H9 (cell line): ENCODE results near the gene SEMA3C. TPM values are rescaled to one million over a fixed set of nuclear protein-coding genes. Genes with fewer than 3 reads are reported as not detected.

ENCODE experiments used
- DNase-seq: peaks from one replicate; pipeline ENCODE4 v3.0.0-alpha.2; 2017
- H2AFZ ChIP-seq: one replicate; pipeline ENCODE4 v1.6.1; 2013; ENCODE audit warnings: mild to moderate bottlenecking, low read length, control low read depth, moderate library complexity
- H2AK5ac ChIP-seq: 2 replicates; pipeline ENCODE4 v1.6.1; 2013; ENCODE audit warnings: low read length, control low read depth, mixed read lengths; ENCODE audit not compliant: insufficient read length
- H2BK120ac ChIP-seq: one replicate; pipeline ENCODE4 v1.6.1; 2013; ENCODE audit warnings: low read depth, mild to moderate bottlenecking, low read length, control low read depth, inconsistent platforms; ENCODE audit not compliant: poor library complexity, severe bottlenecking
- H2BK12ac ChIP-seq: 2 replicates; pipeline ENCODE4 v1.6.1; 2013; ENCODE audit warnings: low read length, control low read depth, mixed read lengths, low read depth; ENCODE audit not compliant: insufficient read length
- H2BK15ac ChIP-seq: 2 replicates; pipeline ENCODE4 v1.6.1; 2013; ENCODE audit warnings: low read depth, low read length, control low read depth
- H2BK20ac ChIP-seq: one replicate; pipeline ENCODE4 v1.6.1; 2013; ENCODE audit warnings: low read depth, mild to moderate bottlenecking, low read length, control low read depth, inconsistent platforms; ENCODE audit not compliant: poor library complexity, severe bottlenecking
- H2BK5ac ChIP-seq: 2 replicates; pipeline ENCODE4 v1.6.1; 2013; ENCODE audit warnings: low read length, control low read depth, mixed read lengths; ENCODE audit not compliant: insufficient read length
- H3K14ac ChIP-seq: 2 replicates; pipeline ENCODE4 v1.6.1; 2013; ENCODE audit warnings: low read length, control low read depth; ENCODE audit not compliant: insufficient read depth
- H3K18ac ChIP-seq: 2 replicates; pipeline ENCODE4 v1.6.1; 2013; ENCODE audit warnings: low read depth, mild to moderate bottlenecking, mixed read lengths, low read length, control low read depth; ENCODE audit not compliant: insufficient read length
- H3K23ac ChIP-seq: 2 replicates; pipeline ENCODE4 v1.6.1; 2013; ENCODE audit warnings: low read length, control low read depth, mixed read lengths, low read depth; ENCODE audit not compliant: insufficient read length
- H3K23me2 ChIP-seq: 2 replicates; pipeline ENCODE4 v1.6.1; 2013; ENCODE audit warnings: low read depth, mild to moderate bottlenecking, mixed read lengths, low read length, control low read depth; ENCODE audit not compliant: insufficient read length, poor library complexity, severe bottlenecking
- H3K27ac ChIP-seq: 2 replicates; pipeline ENCODE4 v1.5.1; 2013; ENCODE audit warnings: low read length, control low read depth, mixed read lengths, low read depth; ENCODE audit not compliant: insufficient read length
- H3K27me3 ChIP-seq: 2 replicates; pipeline ENCODE4 v1.6.1; 2013; ENCODE audit warnings: low read length, control low read depth, inconsistent platforms; ENCODE audit not compliant: insufficient read depth
- H3K4ac ChIP-seq: 2 replicates; pipeline ENCODE4 v1.6.1; 2013; ENCODE audit warnings: low read depth, mild to moderate bottlenecking, control low read depth, inconsistent platforms, low read length, moderate library complexity
- H3K4me1 ChIP-seq: 2 replicates; pipeline ENCODE4 v1.6.1; 2013; ENCODE audit warnings: low read length, control low read depth, inconsistent platforms; ENCODE audit not compliant: insufficient read depth
- H3K4me2 ChIP-seq: 2 replicates; pipeline ENCODE4 v1.6.1; 2013; ENCODE audit warnings: low read length, control low read depth, mixed read lengths; ENCODE audit not compliant: insufficient read length, insufficient read depth
- H3K56ac ChIP-seq: 2 replicates; pipeline ENCODE4 v1.6.1; 2013; ENCODE audit warnings: low read depth, mild to moderate bottlenecking, mixed read lengths, low read length, control low read depth; ENCODE audit not compliant: insufficient read length
- H3K79me1 ChIP-seq: 2 replicates; pipeline ENCODE4 v1.6.1; 2013; ENCODE audit warnings: low read depth, mild to moderate bottlenecking, moderate library complexity, low read length, control low read depth, inconsistent platforms; ENCODE audit not compliant: insufficient read depth, poor library complexity, severe bottlenecking
- H3K79me2 ChIP-seq: 2 replicates; pipeline ENCODE4 v1.6.1; 2013; ENCODE audit warnings: low read length, control low read depth, inconsistent platforms; ENCODE audit not compliant: insufficient read depth
- H3K9ac ChIP-seq: 2 replicates; pipeline ENCODE4 v1.6.1; 2013; ENCODE audit warnings: low read length, control low read depth, mixed read lengths; ENCODE audit not compliant: insufficient read length; ENCODE audit errors: extremely low read depth
- H3K9me3 ChIP-seq: one replicate; pipeline ENCODE4 v1.6.1; 2013; ENCODE audit warnings: low read depth, low read length, inconsistent platforms; ENCODE audit not compliant: control insufficient read depth
- H3T11ph ChIP-seq: one replicate; pipeline ENCODE4 v1.6.1; 2013; ENCODE audit warnings: mild to moderate bottlenecking, low read length, control low read depth, inconsistent platforms
- H4K20me1 ChIP-seq: one replicate; pipeline ENCODE4 v1.6.1; 2013; ENCODE audit not compliant: control insufficient read depth, insufficient read length, insufficient read depth
- H4K5ac ChIP-seq: 2 replicates; pipeline ENCODE4 v1.6.1; 2013; ENCODE audit warnings: low read depth, mild to moderate bottlenecking, mixed read lengths, low read length, control low read depth; ENCODE audit not compliant: insufficient read length
- H4K8ac ChIP-seq: replicated peaks from 2 replicates; pipeline ENCODE4 v1.6.1; 2013; ENCODE audit warnings: low read length, control low read depth, mixed read lengths, low read depth; ENCODE audit not compliant: insufficient read length
- H4K91ac ChIP-seq: 2 replicates; pipeline ENCODE4 v1.6.1; 2013; ENCODE audit warnings: low read depth, mild to moderate bottlenecking, moderate library complexity, mixed read lengths, low read length, control low read depth; ENCODE audit not compliant: insufficient read length
- H3K27ac Mint-ChIP-seq, 3 experiments: 2 replicates in 2 of 3; 3 replicates in 1 of 3; pipeline ENCODE4 v1.8.0; 2020 to 2021; ENCODE audit warnings: mixed read lengths in 3 of 3, mild to moderate bottlenecking in 1 of 3, moderate library complexity in 1 of 3
- H3K27me3 Mint-ChIP-seq: 2 replicates; pipeline ENCODE4 v1.8.0; 2021; ENCODE audit warnings: low read depth, mild to moderate bottlenecking, moderate library complexity, mixed read lengths
- H3K36me3 Mint-ChIP-seq, 3 experiments: 2 replicates in 2 of 3; 3 replicates in 1 of 3; pipeline ENCODE4 v1.8.0; 2020 to 2021; ENCODE audit warnings: low read depth in 3 of 3, mixed read lengths in 3 of 3; ENCODE audit not compliant: insufficient read depth in 1 of 3
- H3K4me1 Mint-ChIP-seq, 2 experiments: 2 replicates each; pipeline ENCODE4 v1.8.0; 2020; ENCODE audit warnings: mixed read lengths in 2 of 2
- H3K4me3 Mint-ChIP-seq, 2 experiments: 2 replicates in 1 of 2; 3 replicates in 1 of 2; pipeline ENCODE4 v1.8.0; 2020 to 2021; ENCODE audit warnings: mild to moderate bottlenecking in 2 of 2, mixed read lengths in 2 of 2, moderate library complexity in 1 of 2
- H3K9me3 Mint-ChIP-seq, 2 experiments: 2 replicates in 1 of 2; 3 replicates in 1 of 2; pipeline ENCODE4 v1.8.0; 2020; ENCODE audit warnings: mild to moderate bottlenecking in 2 of 2, mixed read lengths in 2 of 2, moderate library complexity in 1 of 2
- CTCF ChIP-seq: fragments of 200-600 bp; sonication (generic); conservative IDR thresholded peaks from 3 replicates; pipeline ENCODE4 v1.8.0; 2021; ENCODE audit warnings: antibody characterized with exemption, mild to moderate bottlenecking
- WGBS: extraction: QIAGEN DNeasy Blood & Tissue Kit; methylation state at CpG from one replicate; pipeline ENCODE4 v1.1.7; 2013; ENCODE audit warnings: missing lambda C conversion rate, low lambda C conversion rate, mixed read lengths; ENCODE audit not compliant: insufficient read length; ENCODE audit errors: extremely low coverage; 5-methylcytosine and 5-hydroxymethylcytosine counted together
- total RNA-seq: library from RNA; stranded (reverse); gene quantifications from 2 replicates; pipeline ENCODE4 v1.2.1, GENCODE V29; 2021

Gene SEMA3C
- total RNA-seq, 1 experiment from 2014 or later = 1.6 TPM

GRCh38 chr7:80826520-80827238 lies 92.2 kb downstream of the SEMA3C start:
- Mint-ChIP-seq H3K27ac (no peak overlapping the region), H3K27me3 (no peaks in the 10 kb centered on the region), H3K4me1 (no peaks in the 10 kb centered on the region), H3K36me3 (no peaks in the 10 kb centered on the region), H3K9me3 (no peaks in the 10 kb centered on the region), H3K4me3 (no peak overlapping the region)
- Histone ChIP-seq H2BK120ac (no peak overlapping the region), H4K20me1 (no peaks in the 10 kb centered on the region), H3K79me1 (no peaks in the 10 kb centered on the region), H3K23me2 (no peaks in the 10 kb centered on the region), H3K18ac (no peak overlapping the region), H3K23ac (no peak overlapping the region), H2BK5ac (no peak overlapping the region), H3K4me1 (no peaks in the 10 kb centered on the region), H2AK5ac (no peak overlapping the region), H3K27me3 (no peaks in the 10 kb centered on the region), H3T11ph (no peak overlapping the region), H2BK15ac (no peak overlapping the region), H3K4ac (no peak overlapping the region), H3K79me2 (no peaks in the 10 kb centered on the region), H2BK20ac (no peak overlapping the region), H3K9ac (no peak overlapping the region), H2AFZ (no peak overlapping the region), H3K4me2 (no peak overlapping the region), H2BK12ac (no peak overlapping the region), H4K91ac (no peak overlapping the region), H4K5ac (no peak overlapping the region), H3K9me3 (no peaks in the 10 kb centered on the region), H3K56ac (no peak overlapping the region), H4K8ac (no peak overlapping the region), H3K27ac (no peak overlapping the region), H3K14ac (no peak overlapping the region)
- DNase-seq = no peak
- TF ChIP-seq CTCF = no peak
- WGBS = no CpG with 5 or more reads among the region's 3 CpGs
